OCI-LY7 (cell line): ENCODE measurements around the gene HDAC4. TPM values are rescaled to one million over a fixed set of nuclear protein-coding genes. Genes with fewer than 3 reads are reported as not detected.

ENCODE experiments used
- BruUV-seq: library from RNA; stranded (reverse); fragments of 400-500 nt; replicated peaks from 2 replicates; lab custom pipeline; 2021; lab: Mats Ljungman, UMichigan
- CTCF ChIA-PET: fragments of 300-600 bp; sonication (Branson Sonifier 250); formaldehyde crosslinking; loops from one replicate; lab custom pipeline; 2022; ENCODE audit warnings: antibody characterized with exemption; ENCODE audit not compliant: unreplicated experiment; lab: Charles Lee
- POLR2A ChIA-PET: fragments of 300-600 bp; sonication (Branson Sonifier 250); formaldehyde crosslinking; loops from one replicate; lab custom pipeline; 2022; ENCODE audit warnings: antibody characterized with exemption; lab: Charles Lee
- DNase-seq: peaks from one replicate; pipeline ENCODE4 v3.0.0-alpha.2; 2015; ENCODE audit warnings: low spot score
- H2AFZ ChIP-seq: fragments of 200-600 bp; sonication (generic), shearing (Covaris generic); 2 replicates; pipeline ENCODE4 v1.6.1; 2014; ENCODE audit warnings: mild to moderate bottlenecking, antibody characterized with exemption, low read length, moderate library complexity
- H3K27ac ChIP-seq: fragments of 200-600 bp; sonication (generic); 2 replicates; pipeline ENCODE4 v1.5.1; 2014; ENCODE audit warnings: mixed run types, low read depth, mild to moderate bottlenecking, moderate library complexity, low read length, inconsistent platforms; ENCODE audit not compliant: poor library complexity, severe bottlenecking
- H3K36me3 ChIP-seq: fragments of 200-600 bp; sonication (generic); 2 replicates; pipeline ENCODE4 v1.6.1; 2014; ENCODE audit warnings: mild to moderate bottlenecking, antibody characterized with exemption, low read length, moderate library complexity, mixed read lengths; ENCODE audit not compliant: insufficient read depth
- H3K4me1 ChIP-seq: fragments of 200-600 bp; sonication (generic); 2 replicates; pipeline ENCODE4 v1.5.1; 2014; ENCODE audit warnings: mild to moderate bottlenecking, low read length; ENCODE audit not compliant: insufficient read depth, poor library complexity, severe bottlenecking
- H3K4me2 ChIP-seq: fragments of 200-600 bp; sonication (generic); 2 replicates; pipeline ENCODE4 v1.6.1; 2014; ENCODE audit warnings: mild to moderate bottlenecking, low read length
- H3K4me3 ChIP-seq: fragments of 200-600 bp; sonication (generic); 2 replicates; pipeline ENCODE4 v1.5.1; 2014; ENCODE audit warnings: mild to moderate bottlenecking, low read depth, low read length; ENCODE audit not compliant: poor library complexity, severe bottlenecking
- H3K79me2 ChIP-seq: fragments of 200-600 bp; sonication (generic); 2 replicates; pipeline ENCODE4 v1.6.1; 2016; ENCODE audit warnings: low read depth, mild to moderate bottlenecking, low read length, moderate library complexity, mixed read lengths; ENCODE audit not compliant: insufficient read depth
- H3K9me2 ChIP-seq: fragments of 200-600 bp; sonication (generic); 2 replicates; pipeline ENCODE4 v1.6.1; 2016; ENCODE audit warnings: mild to moderate bottlenecking, low read length, mixed read lengths; ENCODE audit not compliant: insufficient read depth
- H3K9me3 ChIP-seq: fragments of 200-600 bp; sonication (generic); 2 replicates; pipeline ENCODE4 v1.6.1; 2014; ENCODE audit warnings: mild to moderate bottlenecking, mixed run types, low read length, mixed read lengths
- H4K20me1 ChIP-seq: fragments of 200-600 bp; sonication (generic); 2 replicates; pipeline ENCODE4 v1.6.1; 2014; ENCODE audit warnings: mild to moderate bottlenecking, antibody characterized with exemption, low read length, moderate library complexity, mixed read lengths; ENCODE audit not compliant: insufficient read depth
- EZH2phosphoT487 ChIP-seq: fragments of 200-600 bp; sonication (generic); IDR thresholded peaks from 2 replicates; pipeline ENCODE4 v1.6.1; 2018; ENCODE audit warnings: low read depth, borderline replicate concordance, mild to moderate bottlenecking, mixed run types, antibody characterized with exemption, low read length, moderate library complexity, mixed read lengths
- intact Hi-C: fragments of 100-400 bp; cut with micrococcal nuclease; formaldehyde crosslinking; loops from one replicate; pipeline ENCODE4 v1.10.0; 2022; ENCODE audit not compliant: unreplicated experiment
- total RNA-seq, 2 experiments: library from RNA; depleted of rRNA in 1 of 2; stranded (reverse); fragments of >200 nt in 1 of 2; shearing (Covaris generic) in 1 of 2; gene quantifications; 2 replicates each; pipeline ENCODE4 v1.2.3, GENCODE V29; 2014 to 2022
- TF ChIP-seq, protein P1 (sequence below): fragments of 200-600 bp; sonication (generic); conservative IDR thresholded peaks from 2 replicates; pipeline ENCODE4 v1.5.1; 2014; ENCODE audit warnings: mild to moderate bottlenecking, antibody characterized with exemption, low read length, moderate library complexity, mixed read lengths

The HDAC4 gene
- total RNA-seq, 2 experiments from 2014 or later, result 10.2 to 20.6 TPM

DNA sequence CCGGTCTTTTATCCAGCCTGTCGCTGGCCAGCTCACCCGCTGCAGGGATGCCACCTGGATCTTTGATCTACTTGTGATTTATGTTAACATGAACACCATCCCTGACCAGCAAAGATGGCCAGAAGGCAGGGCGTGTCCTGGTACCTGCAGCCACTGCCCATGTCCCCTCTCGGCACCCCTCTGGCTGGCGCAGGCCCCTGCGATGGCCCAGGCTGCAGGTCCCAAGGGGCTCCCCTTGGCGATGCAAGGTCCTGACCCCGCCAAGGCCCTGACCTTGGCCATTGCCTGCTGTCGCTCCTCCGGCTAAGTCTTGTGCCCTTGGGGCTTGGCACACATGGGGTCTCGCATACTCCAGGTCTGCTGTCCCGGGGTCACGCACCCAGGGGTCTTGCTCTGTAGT lies 338.1 kb downstream of the HDAC4 start:
- CTCF ChIA-PET, result no interaction called here
- BruUV-seq, result no TSS peak

DNA sequence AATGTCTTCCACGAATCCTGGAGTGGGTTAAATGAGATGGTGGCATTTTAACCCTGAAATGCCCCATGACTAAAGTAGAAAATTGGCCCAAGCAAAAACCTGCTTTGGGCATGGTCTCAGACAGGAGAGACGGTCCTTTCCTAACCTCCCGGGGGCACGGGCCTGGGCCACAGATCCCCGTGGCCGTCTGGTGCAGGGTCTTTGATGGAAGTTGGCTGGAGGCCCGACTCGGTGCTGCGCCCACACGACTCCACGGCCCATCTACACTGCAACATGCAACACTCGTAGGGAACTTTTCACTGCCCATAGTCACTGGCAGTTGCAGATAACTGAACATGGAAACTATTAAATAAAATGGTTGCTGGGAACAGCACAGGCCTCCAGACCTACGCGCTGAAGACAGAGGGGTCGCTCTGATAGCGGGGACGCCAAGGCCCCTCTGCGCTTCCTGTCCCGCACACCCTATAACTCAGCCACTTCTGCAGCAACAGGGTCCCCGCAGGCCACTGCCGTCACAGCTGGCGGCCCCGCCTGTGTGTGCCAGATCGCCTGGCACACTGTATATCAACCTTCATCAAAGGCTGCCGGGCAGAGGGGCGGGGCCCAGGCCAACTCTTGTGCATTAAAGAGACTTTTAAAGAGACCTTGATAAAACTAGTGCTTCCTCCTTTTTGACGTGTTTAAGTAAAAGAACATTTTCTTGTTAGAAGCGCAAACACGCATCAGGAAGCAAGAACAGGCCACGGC lies 338.8 kb downstream of the HDAC4 start:
- POLR2A ChIA-PET, result no interaction called here
- no peak overlapping the region for H3K4me3 ChIP-seq
- no peak for DNase-seq
- H3K79me2 ChIP-seq, result no peaks in the 10 kb centered on the region
- no peak overlapping the region for H3K4me2 ChIP-seq
- H2AFZ ChIP-seq, result no peak overlapping the region
- CTCF ChIA-PET, result no interaction called here
- no peaks in the 10 kb centered on the region for H3K4me1 ChIP-seq
- H4K20me1 ChIP-seq, result no peaks in the 10 kb centered on the region
- TF ChIP-seq, protein P1, sequence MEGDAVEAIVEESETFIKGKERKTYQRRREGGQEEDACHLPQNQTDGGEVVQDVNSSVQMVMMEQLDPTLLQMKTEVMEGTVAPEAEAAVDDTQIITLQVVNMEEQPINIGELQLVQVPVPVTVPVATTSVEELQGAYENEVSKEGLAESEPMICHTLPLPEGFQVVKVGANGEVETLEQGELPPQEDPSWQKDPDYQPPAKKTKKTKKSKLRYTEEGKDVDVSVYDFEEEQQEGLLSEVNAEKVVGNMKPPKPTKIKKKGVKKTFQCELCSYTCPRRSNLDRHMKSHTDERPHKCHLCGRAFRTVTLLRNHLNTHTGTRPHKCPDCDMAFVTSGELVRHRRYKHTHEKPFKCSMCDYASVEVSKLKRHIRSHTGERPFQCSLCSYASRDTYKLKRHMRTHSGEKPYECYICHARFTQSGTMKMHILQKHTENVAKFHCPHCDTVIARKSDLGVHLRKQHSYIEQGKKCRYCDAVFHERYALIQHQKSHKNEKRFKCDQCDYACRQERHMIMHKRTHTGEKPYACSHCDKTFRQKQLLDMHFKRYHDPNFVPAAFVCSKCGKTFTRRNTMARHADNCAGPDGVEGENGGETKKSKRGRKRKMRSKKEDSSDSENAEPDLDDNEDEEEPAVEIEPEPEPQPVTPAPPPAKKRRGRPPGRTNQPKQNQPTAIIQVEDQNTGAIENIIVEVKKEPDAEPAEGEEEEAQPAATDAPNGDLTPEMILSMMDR, result no peak
- no peak for TF ChIP-seq EZH2phosphoT487
- H3K9me3 ChIP-seq, result no peaks in the 10 kb centered on the region
- intact Hi-C loops, result no loop called here
- H3K27ac ChIP-seq, result no peak overlapping the region
- BruUV-seq, result no TSS peak
- H3K36me3 ChIP-seq, result no peaks in the 10 kb centered on the region
- H3K9me2 ChIP-seq, result no peaks in the 10 kb centered on the region

More for the DNA sequence above, 338.1 kb downstream of the HDAC4 start:
- Histone ChIP-seq H3K4me2 (no peak overlapping the region), H4K20me1 (no peaks in the 10 kb centered on the region), H3K9me2 (no peaks in the 10 kb centered on the region), H3K27ac (no peak overlapping the region), H3K4me3 (no peak overlapping the region), H3K79me2 (no peaks in the 10 kb centered on the region), H3K9me3 (no peaks in the 10 kb centered on the region), H3K4me1 (no peaks in the 10 kb centered on the region), H3K36me3 (no peaks in the 10 kb centered on the region), H2AFZ (no peak overlapping the region)
- intact Hi-C loops, result no loop called here
- POLR2A ChIA-PET, result no interaction called here
- DNase-seq, result no peak
- TF ChIP-seq, protein P1, result no peak
- TF ChIP-seq EZH2phosphoT487, result no peak

DNA sequence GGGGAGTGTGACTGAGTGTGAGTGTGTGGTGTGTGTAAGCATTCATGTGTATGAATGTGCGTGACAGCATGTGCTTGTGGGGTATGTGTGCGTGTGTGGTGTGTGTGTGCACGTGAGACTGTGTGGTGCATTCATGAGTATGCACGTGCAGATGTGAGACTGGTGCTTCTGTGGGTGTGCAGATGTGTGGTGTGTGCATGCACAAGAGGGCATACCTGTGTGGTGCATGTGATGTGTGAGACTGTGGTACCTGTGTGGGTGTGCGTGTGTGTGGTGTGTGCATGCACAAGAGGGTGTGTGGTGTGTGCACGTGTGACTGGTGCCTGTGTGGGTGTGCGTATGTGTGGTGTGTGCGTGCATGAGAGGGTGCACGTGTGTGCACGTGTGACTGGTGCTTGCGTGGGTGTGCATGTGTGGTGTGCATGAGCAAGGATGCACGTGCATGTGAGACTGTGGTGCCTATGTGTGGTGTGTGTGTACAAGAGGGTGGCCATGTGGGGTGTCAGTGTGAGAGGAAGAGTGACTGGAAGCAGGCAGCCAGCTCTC lies 339.6 kb downstream of the HDAC4 start:
- no TSS peak for BruUV-seq
- CTCF ChIA-PET, result no interaction called here
- TF ChIP-seq, protein P1, result no peak
- TF ChIP-seq EZH2phosphoT487, result no peak
- intact Hi-C loops, result no loop called here
- DNase-seq, result no peak
- Histone ChIP-seq H3K36me3 (no peaks in the 10 kb centered on the region), H3K9me2 (no peaks in the 10 kb centered on the region), H3K4me1 (no peaks in the 10 kb centered on the region), H4K20me1 (no peaks in the 10 kb centered on the region), H3K4me2 (no peak overlapping the region), H3K9me3 (no peaks in the 10 kb centered on the region), H2AFZ (no peak overlapping the region), H3K79me2 (no peaks in the 10 kb centered on the region), H3K4me3 (no peak overlapping the region), H3K27ac (no peak overlapping the region)
- POLR2A ChIA-PET, result no interaction called here
